Right ventricle myocardium superior (tissue), 1 donor: ENCODE data around the gene GABRD. TPM values are rescaled to one million over a fixed set of nuclear protein-coding genes. Genes with fewer than 3 reads are reported as not detected.

ENCODE experiments used
- ATAC-seq: fragments of 200-7000 bp; cut with Tn5 transposase; one replicate; pipeline ENCODE4 v1.9.1; 2020; ENCODE audit warnings: mild to moderate bottlenecking; ENCODE audit not compliant: poor library complexity
- DNase-seq: peaks from one replicate; pipeline ENCODE4 v3.0.0-alpha.2; 2020
- intact Hi-C: fragments of 100-400 bp; cut with DNase I; formaldehyde crosslinking; loops from one replicate; pipeline ENCODE4 v1.11.2; 2022
- total RNA-seq: library from RNA; stranded (reverse); fragmentation: NEBNext Ultra II Directional; extraction: Animal tissue kit (Norgen Biotek cat#: 25700); gene quantifications from one replicate; pipeline ENCODE4 v1.2.1, GENCODE V29; 2021
- donor health status: DM: no; HTN: yes; CAD: no; lungs with severe emphysema.

GABRD gene
- total RNA-seq, 1 donor from 2014 or later: 0.43 TPM

GRCh38 chr1:2009101-2010053, 9.8 kb upstream of the GABRD start:
- ATAC-seq (no peak), DNase-seq (no peak)
- intact Hi-C loops: no loop called here

GRCh38 chr1:2014181-2014580, 5.0 kb upstream of the GABRD start:
- ATAC-seq (no peak), DNase-seq (no peak)
- intact Hi-C loops: no loop called here

- ATAC-seq: no peak
- intact Hi-C loops: no loop called here
- no peak for DNase-seq
These were observed 4.1 kb upstream of the GABRD start for GRCh38 chr1:2014741-2015735.

- intact Hi-C loops: no loop called here
- ATAC-seq: no peak
- no peak for DNase-seq
These were observed 3.0 kb upstream of the GABRD start for GRCh38 chr1:2016123-2016522.

- DNase-seq (no peak), ATAC-seq (no peak)
- intact Hi-C loops: no loop called here
These were observed 651 bp upstream of the GABRD start for GRCh38 chr1:2018217-2019171.

- DNase-seq: no peak
- intact Hi-C loops: no loop called here
- no peak for ATAC-seq
These were observed 595 bp downstream of the GABRD start for GRCh38 chr1:2019571-2020309.

GRCh38 chr1:2020310-2020655, 1.1 kb downstream of the GABRD start:
- intact Hi-C loops: no loop called here
- DNase-seq (no peak), ATAC-seq (no peak)

GRCh38 chr1:2021550-2021949, 2.4 kb downstream of the GABRD start:
- ATAC-seq (no peak), DNase-seq (no peak)
- intact Hi-C loops: no loop called here

- no peak for ATAC-seq
These were observed 3.1 kb downstream of the GABRD start for GRCh38 chr1:2022063-2022770.

GRCh38 chr1:2023187-2023586, 4.0 kb downstream of the GABRD start:
- DNase-seq: no peak
- intact Hi-C loops: no loop called here
- ATAC-seq: no peak

More at GRCh38 chr1:2022063-2022770, 3.1 kb downstream of the GABRD start:
- intact Hi-C loops: no loop called here
- DNase-seq: no peak

GRCh38 chr1:2024451-2024850, 5.3 kb downstream of the GABRD start:
- intact Hi-C loops: no loop called here
- ATAC-seq: no peak

GRCh38 chr1:2024887-2025286, 5.7 kb downstream of the GABRD start:
- ATAC-seq (no peak), DNase-seq (no peak)

More at GRCh38 chr1:2024451-2024850, 5.3 kb downstream of the GABRD start:
- no peak for DNase-seq

GRCh38 chr1:2025491-2025981, 6.4 kb downstream of the GABRD start:
- ATAC-seq (peak; percentile 46), DNase-seq (peak; percentile 59)
- intact Hi-C loops: no loop called here

More at GRCh38 chr1:2024887-2025286, 5.7 kb downstream of the GABRD start:
- intact Hi-C loops: no loop called here

GRCh38 chr1:2027961-2028583, 8.9 kb downstream of the GABRD start:
- ATAC-seq (no peak), DNase-seq (no peak)
- intact Hi-C loops: no loop called here

- DNase-seq (no peak), ATAC-seq (no peak)
- intact Hi-C loops: no loop called here
These were observed 9.9 kb downstream of the GABRD start for GRCh38 chr1:2028870-2029560.

GRCh38 chr1:2029561-2029960, 10.4 kb downstream of the GABRD start:
- intact Hi-C loops: no loop called here
- no peak for ATAC-seq
- DNase-seq: no peak
